ENCODE results near the gene MGMT. TPM values are rescaled to one million over a fixed set of nuclear protein-coding genes. Genes with fewer than 3 reads are reported as not detected.

The MGMT gene
- total RNA-seq, 6 experiments from 2014 or later, result 8.9 to 18.0 (median 10.0) TPM

- Mint-ChIP-seq H3K9me3 (peaks cover 35% of the 10 kb centered on the region), H3K27me3 (ENCODE audit: insufficient read depth) (no peaks in the 10 kb centered on the region; the same call in 1 of the 2 replicates), H3K4me1 (ENCODE audit: low read depth) (no peaks in the 10 kb centered on the region), H3K36me3 (ENCODE audit: low read depth) (peaks cover 34% of the 10 kb centered on the region), H3K4me3 (no peak overlapping the region), H3K27ac (no peak overlapping the region)
- no peak for TF ChIP-seq CTCF (IDR thresholded peaks at IDR 0.05)
- DNase-seq, result no peak
These were observed 249.2 kb downstream of the MGMT start for GRCh38 chr10:129716211-129716681.

GRCh38 chr10:129716881-129717280 lies 249.8 kb downstream of the MGMT start:
- Mint-ChIP-seq H3K9me3 (peaks cover 42% of the 10 kb centered on the region), H3K4me3 (no peak overlapping the region), H3K27me3 (ENCODE audit: insufficient read depth) (no peaks in the 10 kb centered on the region; the same call in 1 of the 2 replicates), H3K4me1 (ENCODE audit: low read depth) (no peaks in the 10 kb centered on the region), H3K36me3 (ENCODE audit: low read depth) (peaks cover 34% of the 10 kb centered on the region), H3K27ac (no peak overlapping the region)
- no peak for DNase-seq
- no peak for TF ChIP-seq CTCF (IDR thresholded peaks at IDR 0.05)

- H3K36me3 Mint-ChIP-seq (ENCODE audit: low read depth), result peaks cover 34% of the 10 kb centered on the region
- H3K4me3 Mint-ChIP-seq, result no peak overlapping the region
- no peaks in the 10 kb centered on the region for H3K4me1 Mint-ChIP-seq (ENCODE audit: low read depth)
- peaks cover 46% of the 10 kb centered on the region for H3K9me3 Mint-ChIP-seq
- no peak for TF ChIP-seq CTCF (IDR thresholded peaks at IDR 0.05)
- no peaks in the 10 kb centered on the region; the same call in 1 of the 2 replicates for H3K27me3 Mint-ChIP-seq (ENCODE audit: insufficient read depth)
- no peak overlapping the region for H3K27ac Mint-ChIP-seq
- no peak for DNase-seq
These were observed 250.9 kb downstream of the MGMT start for GRCh38 chr10:129717816-129718547.

- Mint-ChIP-seq H3K27me3 (ENCODE audit: insufficient read depth) (no peaks in the 10 kb centered on the region; the same call in 1 of the 2 replicates), H3K4me3 (no peak overlapping the region), H3K4me1 (ENCODE audit: low read depth) (no peaks in the 10 kb centered on the region), H3K36me3 (ENCODE audit: low read depth) (peaks cover 34% of the 10 kb centered on the region), H3K9me3 (peaks cover 49% of the 10 kb centered on the region), H3K27ac (no peak overlapping the region)
- no peak for DNase-seq
- TF ChIP-seq CTCF (IDR thresholded peaks at IDR 0.05), result no peak
These were observed 251.7 kb downstream of the MGMT start for GRCh38 chr10:129718548-129719414.

- Mint-ChIP-seq H3K27me3 (ENCODE audit: insufficient read depth) (no peaks in the 10 kb centered on the region; the same call in 1 of the 2 replicates), H3K4me3 (no peak overlapping the region), H3K27ac (no peak overlapping the region), H3K36me3 (ENCODE audit: low read depth) (peaks cover 34% of the 10 kb centered on the region), H3K4me1 (ENCODE audit: low read depth) (no peaks in the 10 kb centered on the region), H3K9me3 (peaks cover 49% of the 10 kb centered on the region)
- DNase-seq, result no peak
- no peak for TF ChIP-seq CTCF (IDR thresholded peaks at IDR 0.05)
These were observed 252.3 kb downstream of the MGMT start for GRCh38 chr10:129719415-129719739.

All from HFFc6 (cell line).